Gastroesophageal sphincter (tissue), 3 donors: Measurements from ENCODE around the gene DBH.

Experiments used
- CTCF ChIP-seq, 4 experiments: fragments of 200-600 bp in 2 of 4; fragments of 450-650 bp in 2 of 4; sonication (generic) in 1 of 4; IDR thresholded peaks; one replicate each; pipeline ENCODE4 v1.5.1; 2017 to 2019; ENCODE audit warnings: antibody characterized with exemption in 4 of 4, mild to moderate bottlenecking in 2 of 4, moderate library complexity in 2 of 4
- EP300 ChIP-seq: sonication (generic); formaldehyde crosslinking; IDR thresholded peaks from one replicate; pipeline ENCODE4 v1.6.1; 2017; ENCODE audit warnings: antibody characterized with exemption, mild to moderate bottlenecking
- POLR2A ChIP-seq, 2 donors: fragments of 450-650 bp; IDR thresholded peaks; one replicate each; pipeline ENCODE4 v1.6.1; 2017; ENCODE audit warnings: antibody characterized with exemption in 2 of 2, mild to moderate bottlenecking in 2 of 2, moderate library complexity in 1 of 2
- POLR2AphosphoS5 ChIP-seq: sonication (generic); formaldehyde crosslinking; IDR thresholded peaks from one replicate; pipeline ENCODE4 v1.6.1; 2017; ENCODE audit warnings: antibody characterized with exemption

- TF ChIP-seq POLR2AphosphoS5 (no peak), CTCF (IDR thresholded peaks at IDR 0.05) (no peak), POLR2A (IDR thresholded peaks at IDR 0.05) (no peak), EP300 (no peak)
These were observed 27.3 kb upstream of the DBH start for GRCh38 chr9:133608889-133609288.
